GM18505 (cell line): ENCODE data around the gene HJURP.

Experiments
- ATAC-seq: cut with Tn5 transposase; IDR thresholded peaks from one replicate; pipeline ENCODE4 v1.9.1; 2021; ENCODE audit not compliant: unreplicated experiment
- POLR2A ChIP-seq: IDR thresholded peaks from 4 replicates; pipeline ENCODE4 v1.6.1; 2011; ENCODE audit warnings: borderline replicate concordance; ENCODE audit not compliant: insufficient read depth, insufficient read length; ENCODE audit errors: extremely low read depth

The HJURP gene

GRCh38 chr2:233810385-233810784, 44.0 kb downstream of the HJURP start:
- TF ChIP-seq POLR2A, result no peak
- no peak for ATAC-seq

- ATAC-seq, result no peak
- TF ChIP-seq POLR2A, result no peak
Observed at GRCh38 chr2:233807966-233808935, 46.1 kb downstream of the HJURP start.

- no peak for ATAC-seq
- no peak for TF ChIP-seq POLR2A
Observed at GRCh38 chr2:233807215-233807865, 47.0 kb downstream of the HJURP start.

GRCh38 chr2:233803994-233804393, 50.3 kb downstream of the HJURP start:
- no peak for TF ChIP-seq POLR2A
- no peak for ATAC-seq

GRCh38 chr2:233803292-233803911, 50.9 kb downstream of the HJURP start:
- no peak for ATAC-seq
- TF ChIP-seq POLR2A, result no peak

GRCh38 chr2:233802132-233802815, 52.1 kb downstream of the HJURP start:
- no peak for TF ChIP-seq POLR2A
- no peak for ATAC-seq

GRCh38 chr2:233801357-233802131, 52.8 kb downstream of the HJURP start:
- no peak for ATAC-seq

GRCh38 chr2:233800208-233800607, 54.1 kb downstream of the HJURP start:
- no peak for TF ChIP-seq POLR2A
- no peak for ATAC-seq

More at GRCh38 chr2:233801357-233802131, 52.8 kb downstream of the HJURP start:
- TF ChIP-seq POLR2A, result no peak

- no peak for ATAC-seq
- TF ChIP-seq POLR2A, result no peak
Observed at GRCh38 chr2:233799716-233800115, 54.6 kb downstream of the HJURP start.

- TF ChIP-seq POLR2A, result no peak
- ATAC-seq, result no peak
Observed at GRCh38 chr2:233799087-233799665, 55.2 kb downstream of the HJURP start.

- no peak for TF ChIP-seq POLR2A
- ATAC-seq, result no peak
Observed at GRCh38 chr2:233798335-233799086, 55.8 kb downstream of the HJURP start.
